Astrocyte (in vitro differentiated cells and primary cell): Measurements from ENCODE around the gene PUM2. TPM values are rescaled to one million over a fixed set of nuclear protein-coding genes. Genes with fewer than 3 reads are reported as not detected.

Experiments
- DNase-seq: peaks from one replicate; pipeline ENCODE4 v3.0.0-alpha.2; 2010; ENCODE audit warnings: low read depth
- FAIRE-seq: peaks from 2 replicates; lab custom pipeline; 2011; peaks lifted over from hg19 to GRCh38; lab: Jason Lieb, UNC
- H2AFZ ChIP-seq: 2 replicates; pipeline ENCODE4 v1.6.0; 2012; ENCODE audit warnings: low read depth, low read length, inconsistent platforms
- H3K27ac ChIP-seq: 2 replicates; pipeline ENCODE4 v1.5.1; 2011; ENCODE audit warnings: low read depth, low read length, inconsistent platforms
- H3K27me3 ChIP-seq: 2 replicates; pipeline ENCODE4 v1.6.0; 2011; ENCODE audit warnings: low read length, inconsistent platforms; ENCODE audit not compliant: insufficient read depth
- H3K36me3 ChIP-seq: 2 replicates; pipeline ENCODE4 v1.5.1; 2011; ENCODE audit warnings: low read length, inconsistent platforms; ENCODE audit not compliant: insufficient read depth
- H3K4me1 ChIP-seq: 2 replicates; pipeline ENCODE4 v1.5.1; 2011; ENCODE audit warnings: low read length, inconsistent platforms; ENCODE audit not compliant: insufficient read depth
- H3K4me2 ChIP-seq: 2 replicates; pipeline ENCODE4 v1.6.0; 2012; ENCODE audit warnings: low read length, inconsistent platforms
- H3K4me3 ChIP-seq: 2 replicates; pipeline ENCODE4 v1.5.1; 2011; ENCODE audit warnings: low read depth, mild to moderate bottlenecking, low read length, inconsistent platforms; ENCODE audit not compliant: insufficient read depth
- H3K79me2 ChIP-seq: 2 replicates; pipeline ENCODE4 v1.6.0; 2012; ENCODE audit warnings: mild to moderate bottlenecking, low read length, inconsistent platforms; ENCODE audit not compliant: insufficient read depth
- H3K9ac ChIP-seq: 2 replicates; pipeline ENCODE4 v1.6.0; 2012; ENCODE audit warnings: mild to moderate bottlenecking, low read length, inconsistent platforms
- H3K9me3 ChIP-seq: 2 replicates; pipeline ENCODE4 v1.5.1; 2012; ENCODE audit warnings: low read depth, mild to moderate bottlenecking, low read length, inconsistent platforms; ENCODE audit not compliant: insufficient read depth
- H4K20me1 ChIP-seq: 2 replicates; pipeline ENCODE4 v1.6.0; 2012; ENCODE audit warnings: low read length, inconsistent platforms; ENCODE audit not compliant: insufficient read depth
- H3K27ac Mint-ChIP-seq: one replicate; pipeline ENCODE4 v1.8.0; 2021; ENCODE audit warnings: mild to moderate bottlenecking, mixed read lengths; ENCODE audit not compliant: unreplicated experiment
- H3K27me3 Mint-ChIP-seq: one replicate; pipeline ENCODE4 v1.8.0; 2021; ENCODE audit warnings: low read depth, mixed read lengths; ENCODE audit not compliant: unreplicated experiment
- H3K36me3 Mint-ChIP-seq: one replicate; pipeline ENCODE4 v1.8.0; 2021; ENCODE audit warnings: low read depth, mixed read lengths; ENCODE audit not compliant: unreplicated experiment
- H3K4me1 Mint-ChIP-seq: one replicate; pipeline ENCODE4 v1.8.0; 2021; ENCODE audit warnings: low read depth, mixed read lengths; ENCODE audit not compliant: unreplicated experiment
- H3K4me3 Mint-ChIP-seq: one replicate; pipeline ENCODE4 v1.8.0; 2021; ENCODE audit warnings: mild to moderate bottlenecking, moderate library complexity, mixed read lengths; ENCODE audit not compliant: unreplicated experiment
- H3K9me3 Mint-ChIP-seq: one replicate; pipeline ENCODE4 v1.8.0; 2021; ENCODE audit warnings: mild to moderate bottlenecking, mixed read lengths; ENCODE audit not compliant: unreplicated experiment
- CTCF ChIP-seq: IDR thresholded peaks from 2 replicates; pipeline ENCODE4 v1.5.1; 2011; ENCODE audit warnings: low read depth, mild to moderate bottlenecking, inconsistent platforms, low read length, moderate library complexity; ENCODE audit not compliant: insufficient read depth
- EZH2 ChIP-seq: IDR thresholded peaks from 2 replicates; pipeline ENCODE4 v1.6.1; 2012; ENCODE audit warnings: mild to moderate bottlenecking, low read length, inconsistent platforms; ENCODE audit not compliant: insufficient read depth
- total RNA-seq: library from RNA; stranded (reverse); gene quantifications from 2 replicates; pipeline ENCODE4 v1.2.1, GENCODE V29; 2021

The PUM2 gene
- total RNA-seq, 1 donor from 2014 or later = 69.4 TPM

- peaks cover 8% of the 10 kb centered on the region for H3K4me1 ChIP-seq
- TF ChIP-seq CTCF = no peak
- no peak for TF ChIP-seq EZH2
- no peaks in the 10 kb centered on the region for H3K36me3 ChIP-seq
- Mint-ChIP-seq H3K36me3 (peaks cover under 1% of the 10 kb centered on the region), H3K4me1 (peaks cover 4% of the 10 kb centered on the region), H3K27ac (no peak overlapping the region), H3K9me3 (no peaks in the 10 kb centered on the region), H3K4me3 (no peak overlapping the region), H3K27me3 (peaks cover 3% of the 10 kb centered on the region)
- H3K4me3 ChIP-seq = no peak overlapping the region
- H3K27me3 ChIP-seq = no peaks in the 10 kb centered on the region
- DNase-seq (no peak), FAIRE-seq (no peak)
- no peak overlapping the region for H3K9ac ChIP-seq
- no peak overlapping the region for H3K4me2 ChIP-seq
- H4K20me1 ChIP-seq = peaks cover 14% of the 10 kb centered on the region
- H3K9me3 ChIP-seq = no peaks in the 10 kb centered on the region
- no peak overlapping the region for H2AFZ ChIP-seq
- H3K27ac ChIP-seq = no peak overlapping the region
- peaks cover 26% of the 10 kb centered on the region for H3K79me2 ChIP-seq
Observed at GRCh38 chr2:20208476-20208859, 142.2 kb downstream of the PUM2 start.

DNA sequence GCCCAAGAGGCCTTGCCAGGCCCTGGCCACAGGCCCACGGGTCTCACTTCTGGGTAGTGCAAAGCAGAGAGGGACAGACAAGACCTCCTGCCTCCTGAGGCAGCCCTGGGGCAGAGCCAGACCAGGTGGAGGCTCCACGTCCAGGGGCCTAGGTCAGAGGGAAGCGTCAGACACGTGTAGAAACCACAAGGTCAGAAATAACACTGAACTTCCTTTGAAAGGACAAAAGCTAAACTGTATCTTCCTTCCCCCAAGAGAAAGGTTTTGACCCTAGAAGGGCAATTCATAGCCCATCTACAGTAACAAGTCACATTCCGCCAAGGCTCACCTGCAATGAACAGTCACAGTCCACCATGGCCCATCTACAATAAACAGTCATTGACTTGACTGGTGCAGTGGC lies 143.6 kb downstream of the PUM2 start:
- Histone ChIP-seq H3K4me2 (no peak overlapping the region), H3K27ac (no peak overlapping the region), H3K9me3 (no peaks in the 10 kb centered on the region), H3K27me3 (no peaks in the 10 kb centered on the region), H4K20me1 (peaks cover 10% of the 10 kb centered on the region), H3K9ac (no peak overlapping the region), H3K4me1 (no peaks in the 10 kb centered on the region), H3K4me3 (no peak overlapping the region), H3K79me2 (peaks cover 16% of the 10 kb centered on the region), H2AFZ (no peak overlapping the region), H3K36me3 (peaks cover 4% of the 10 kb centered on the region)
- H3K4me1 Mint-ChIP-seq = peaks cover 4% of the 10 kb centered on the region
- H3K27ac Mint-ChIP-seq = no peak overlapping the region
- no peaks in the 10 kb centered on the region for H3K9me3 Mint-ChIP-seq
- H3K4me3 Mint-ChIP-seq = no peak overlapping the region
- DNase-seq = no peak
- H3K36me3 Mint-ChIP-seq = peaks cover 8% of the 10 kb centered on the region
- FAIRE-seq = no peak
- TF ChIP-seq CTCF (no peak), EZH2 (no peak)
- H3K27me3 Mint-ChIP-seq = peaks cover 3% of the 10 kb centered on the region

DNA sequence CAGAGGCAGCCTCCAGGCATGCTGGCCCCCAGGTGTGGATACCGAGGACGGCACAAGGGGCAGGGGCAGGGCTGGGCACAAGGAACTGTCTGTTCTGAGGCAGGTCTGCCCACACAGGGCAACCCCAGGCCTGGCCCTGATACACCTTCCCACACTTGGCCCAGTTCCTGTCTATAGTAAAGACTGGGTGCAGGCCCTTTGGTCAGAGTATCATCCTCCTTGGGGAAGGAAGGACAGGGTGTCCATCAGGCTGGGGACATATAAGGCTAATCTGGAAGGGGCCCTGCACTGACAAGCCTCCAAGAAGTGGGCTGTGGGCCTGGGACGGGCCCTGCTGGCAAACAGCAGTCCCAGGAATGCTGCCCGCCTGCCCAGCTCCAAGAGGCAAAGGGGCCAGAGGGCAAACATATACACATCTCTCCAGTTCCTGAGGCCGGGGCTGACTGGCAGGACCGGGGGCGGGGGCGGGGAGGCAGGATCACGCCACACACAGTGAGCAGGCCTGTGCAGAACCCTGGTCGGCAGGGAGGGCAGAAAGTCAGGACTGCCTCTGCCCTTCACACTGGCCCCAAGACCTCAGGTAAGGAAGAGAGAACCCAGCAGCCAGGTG lies 144.6 kb downstream of the PUM2 start:
- DNase-seq = no peak

More for the DNA sequence above, 144.6 kb downstream of the PUM2 start:
- no peak for FAIRE-seq
- no peak overlapping the region for H3K9ac ChIP-seq
- H3K36me3 ChIP-seq = peaks cover 4% of the 10 kb centered on the region
- H2AFZ ChIP-seq = no peak overlapping the region
- H3K4me3 ChIP-seq = no peak overlapping the region
- no peaks in the 10 kb centered on the region for H3K27me3 ChIP-seq
- peaks cover 10% of the 10 kb centered on the region for H4K20me1 ChIP-seq
- H3K79me2 ChIP-seq = peaks cover 11% of the 10 kb centered on the region
- no peak for TF ChIP-seq EZH2
- no peak for TF ChIP-seq CTCF
- no peaks in the 10 kb centered on the region for H3K4me1 ChIP-seq
- H3K4me2 ChIP-seq = no peak overlapping the region
- H3K27ac Mint-ChIP-seq = no peak overlapping the region
- H3K27me3 Mint-ChIP-seq = peaks cover 3% of the 10 kb centered on the region
- no peak overlapping the region for H3K27ac ChIP-seq
- H3K9me3 Mint-ChIP-seq = no peaks in the 10 kb centered on the region
- peaks cover 17% of the 10 kb centered on the region for H3K36me3 Mint-ChIP-seq
- peaks cover 4% of the 10 kb centered on the region for H3K4me1 Mint-ChIP-seq
- H3K4me3 Mint-ChIP-seq = no peak overlapping the region
- H3K9me3 ChIP-seq = no peaks in the 10 kb centered on the region
